GM21825 (cell line): Measurements from ENCODE around the gene STC2.
A peak's percentile ranks its signal among the peaks of the same experiment; 100 is the strongest.

ENCODE experiments used
- ATAC-seq: cut with Tn5 transposase; IDR thresholded peaks from one replicate; pipeline ENCODE4 v1.9.1; 2021; ENCODE audit warnings: mild to moderate bottlenecking, moderate library complexity; ENCODE audit not compliant: unreplicated experiment

The STC2 gene

GRCh38 chr5:173329491-173330337, 1.5 kb upstream of the STC2 start:
- ATAC-seq = peak; percentile 42

DNA sequence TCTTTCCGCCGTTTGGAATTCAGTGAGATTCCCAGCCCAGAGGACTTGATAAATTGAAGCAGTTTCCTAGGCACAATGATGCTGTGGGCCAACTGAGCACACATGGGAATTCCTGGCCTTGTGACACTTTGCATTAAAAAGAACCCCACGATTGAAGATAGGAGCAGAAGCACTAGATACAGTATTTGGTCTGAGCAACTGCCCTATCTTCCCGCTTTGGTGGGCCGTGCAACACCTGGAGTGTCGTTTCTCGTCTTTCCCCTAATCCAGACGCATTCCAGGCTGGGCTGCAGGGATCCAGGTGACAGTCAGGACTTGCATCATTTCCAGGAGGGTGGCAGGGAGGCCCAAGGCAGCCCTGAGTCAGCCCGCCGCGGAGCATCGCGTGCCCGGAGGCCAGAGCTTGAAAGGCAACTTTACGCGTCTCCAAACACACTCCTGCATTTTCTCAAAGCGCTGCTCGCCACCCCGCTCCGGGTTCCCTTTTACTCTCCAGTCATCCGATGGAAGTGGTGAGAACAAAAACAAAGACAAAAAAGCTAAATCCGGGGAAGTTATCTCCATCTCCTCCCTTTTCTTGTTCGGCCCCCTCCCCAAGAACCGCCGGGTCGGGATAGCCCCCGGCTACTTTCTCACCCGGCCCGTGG, 753 bp upstream of the STC2 start:
- no peak for ATAC-seq

DNA sequence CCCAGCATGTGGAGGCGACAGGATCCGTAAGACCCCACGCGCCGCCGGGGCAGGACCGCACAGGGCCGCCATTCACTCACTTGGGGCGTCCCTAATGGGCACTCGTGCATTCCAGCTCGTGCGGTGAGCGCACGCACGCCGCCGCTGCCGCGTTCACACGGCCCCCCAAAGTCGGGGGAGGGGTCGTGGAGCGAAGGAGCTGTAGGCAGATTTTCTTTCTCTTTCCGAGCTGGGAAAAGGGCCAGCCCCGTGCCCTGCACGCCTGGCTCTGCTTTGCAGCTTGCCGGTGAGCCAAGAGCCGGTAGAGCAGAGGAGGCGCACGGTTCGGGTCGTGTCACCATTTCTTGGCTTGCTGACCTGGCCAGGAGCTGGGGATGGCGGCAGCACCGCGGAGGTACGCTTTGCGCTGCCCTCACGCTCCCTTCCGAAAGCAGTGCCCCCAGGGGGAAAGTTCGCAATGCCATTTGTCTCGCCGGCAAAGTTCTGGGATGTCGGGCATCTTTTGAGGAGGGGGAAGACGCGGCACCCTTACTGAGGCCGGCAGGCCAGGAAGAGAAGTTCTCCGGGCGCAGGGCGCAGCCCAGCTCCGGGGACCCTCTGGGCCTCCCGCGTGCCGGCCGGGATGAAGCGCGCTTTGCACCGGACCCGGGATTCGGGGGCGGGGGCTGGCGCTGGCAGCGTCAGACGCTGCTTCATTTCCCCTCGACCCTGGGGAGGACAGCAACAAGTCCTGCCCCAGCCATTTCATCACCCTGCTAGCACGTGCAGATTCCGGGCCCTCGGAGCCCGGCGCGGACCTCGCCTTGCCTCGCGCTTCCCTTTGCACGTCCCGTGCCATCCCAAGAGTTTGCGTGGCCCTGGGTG, 898 bp downstream of the STC2 start:
- no peak for ATAC-seq

DNA sequence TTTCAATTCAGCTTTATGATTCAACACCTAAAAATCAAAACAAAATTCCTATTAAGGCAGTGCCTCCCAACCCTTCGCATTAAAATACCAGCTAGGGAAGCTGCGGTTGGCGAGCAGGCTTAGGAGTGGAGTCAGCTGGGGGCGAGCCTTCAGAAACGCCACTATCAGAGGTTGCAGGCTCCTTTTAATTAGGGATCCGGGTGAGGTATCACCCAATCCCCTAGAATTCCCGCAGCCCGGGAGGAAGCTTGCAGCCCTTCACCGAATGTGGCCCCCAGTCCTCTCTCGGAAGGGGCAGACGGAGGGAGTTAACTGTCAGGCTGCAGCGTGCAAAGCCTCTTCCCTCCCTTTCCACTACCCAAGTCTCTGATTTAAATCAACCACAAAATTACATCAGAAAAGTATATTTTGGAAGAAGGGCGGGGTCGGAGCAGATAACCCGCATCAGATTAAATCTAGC, 1.7 kb downstream of the STC2 start:
- ATAC-seq = no peak

- no peak for ATAC-seq
Measured at GRCh38 chr5:173325091-173325698, 3.0 kb downstream of the STC2 start.

GRCh38 chr5:173324115-173325001, 3.9 kb downstream of the STC2 start:
- no peak for ATAC-seq

GRCh38 chr5:173323799-173324114, 4.5 kb downstream of the STC2 start:
- ATAC-seq = no peak

DNA sequence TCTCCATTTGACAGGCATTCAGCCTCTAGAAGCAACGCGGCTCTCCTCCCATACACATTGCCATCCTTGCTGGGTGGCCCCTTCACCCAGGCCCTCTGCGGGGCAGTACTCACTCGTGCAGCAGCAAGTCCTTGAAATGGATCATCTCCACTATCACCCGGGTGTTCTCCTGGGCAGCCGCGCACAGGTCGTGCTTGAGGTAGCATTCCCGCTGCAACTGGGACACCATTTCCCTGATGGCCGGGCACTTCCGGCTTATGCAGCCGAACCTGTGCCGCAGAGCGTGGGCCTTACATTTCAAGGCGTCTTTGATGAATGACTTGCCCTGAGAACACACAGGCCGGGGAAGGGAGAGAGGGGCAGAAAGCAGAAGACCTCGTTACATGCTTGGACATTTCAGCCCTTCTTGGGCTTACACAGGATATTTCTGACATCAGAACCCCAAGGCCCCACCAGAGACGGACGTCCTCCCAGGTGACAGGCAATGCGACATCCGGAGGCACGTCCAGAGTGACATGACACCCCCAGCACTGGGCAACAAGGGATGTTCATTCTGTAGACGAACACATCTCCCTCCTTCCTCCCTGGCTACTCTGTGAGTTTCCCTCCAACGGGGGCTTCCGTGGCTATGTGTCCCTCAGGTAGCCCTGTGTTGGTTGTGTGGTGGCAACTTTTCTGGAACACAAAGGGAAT, 5.0 kb downstream of the STC2 start:
- no peak for ATAC-seq

GRCh38 chr5:173321886-173322285, 6.3 kb downstream of the STC2 start:
- no peak for ATAC-seq

- ATAC-seq = no peak
Measured at GRCh38 chr5:173320259-173320658, 8.0 kb downstream of the STC2 start.

- ATAC-seq = no peak
Measured at GRCh38 chr5:173319646-173320045, 8.6 kb downstream of the STC2 start.

DNA sequence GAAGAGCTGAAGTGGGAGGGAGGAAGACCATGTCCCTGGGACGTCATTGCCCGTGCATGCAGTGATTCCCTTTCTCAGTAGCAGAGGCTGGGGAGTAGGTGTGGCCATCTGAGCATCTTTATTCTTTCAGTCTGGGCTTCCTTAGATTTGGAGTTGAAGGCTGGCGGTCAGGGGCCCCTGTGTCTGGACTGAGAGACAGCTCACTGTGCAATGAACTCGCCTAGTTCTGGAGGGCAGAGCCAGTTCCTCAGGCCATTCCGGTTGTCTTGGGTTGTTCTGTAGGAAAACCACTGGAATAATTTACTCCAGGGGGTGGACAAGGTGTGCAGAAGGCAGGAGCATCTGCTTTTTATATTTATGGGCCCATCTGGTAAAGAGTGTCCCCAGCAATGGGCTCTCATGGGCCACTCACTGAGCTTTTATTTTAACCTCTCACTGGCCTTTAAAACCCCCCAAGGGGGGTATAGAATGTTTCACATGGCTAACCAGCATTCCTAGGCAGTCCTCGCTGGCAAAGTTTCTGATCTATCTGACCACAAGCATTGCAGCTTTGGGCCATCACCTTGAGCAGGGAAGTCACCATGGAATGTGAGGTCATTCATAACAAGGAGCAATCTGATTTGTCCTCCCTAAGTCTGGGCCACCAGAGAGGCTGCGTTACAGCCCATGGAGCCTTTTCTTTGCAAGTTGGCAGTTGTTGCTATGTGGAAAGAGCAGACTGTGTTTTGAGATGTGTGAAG, 9.2 kb downstream of the STC2 start:
- ATAC-seq = no peak

GRCh38 chr5:173318330-173318729, 9.9 kb downstream of the STC2 start:
- no peak for ATAC-seq

GRCh38 chr5:173317852-173318251, 10.4 kb downstream of the STC2 start:
- no peak for ATAC-seq

DNA sequence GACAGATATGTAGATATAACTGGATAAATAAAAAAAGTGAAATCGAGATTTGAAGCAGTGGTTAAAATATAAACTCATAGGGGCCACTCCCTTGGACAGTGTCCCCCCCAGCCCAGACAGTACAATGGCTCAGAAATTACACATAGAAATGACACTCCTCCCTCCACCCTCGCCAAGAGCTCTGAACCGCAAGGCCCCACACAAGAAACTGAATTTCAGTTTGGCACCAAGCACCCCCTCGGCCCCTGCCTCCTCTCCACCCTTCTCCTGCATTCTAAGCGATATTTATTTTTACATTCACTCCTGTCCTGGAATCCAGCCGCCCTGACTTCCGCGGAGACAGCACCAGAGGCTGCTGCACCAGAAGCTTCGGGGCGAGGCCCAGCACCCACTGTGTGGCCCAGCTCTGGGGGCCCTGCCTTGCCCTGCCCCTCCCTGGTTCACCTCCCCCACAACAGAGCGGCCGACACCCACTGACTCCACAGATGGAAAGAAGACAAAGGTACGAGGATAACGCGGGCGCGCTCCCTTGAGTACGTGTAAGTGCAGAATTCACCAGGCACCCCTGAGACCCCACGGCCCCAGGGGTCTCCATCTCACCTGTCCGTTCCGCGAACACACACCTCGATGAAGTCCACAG, 11.0 kb downstream of the STC2 start:
- no peak for ATAC-seq

DNA sequence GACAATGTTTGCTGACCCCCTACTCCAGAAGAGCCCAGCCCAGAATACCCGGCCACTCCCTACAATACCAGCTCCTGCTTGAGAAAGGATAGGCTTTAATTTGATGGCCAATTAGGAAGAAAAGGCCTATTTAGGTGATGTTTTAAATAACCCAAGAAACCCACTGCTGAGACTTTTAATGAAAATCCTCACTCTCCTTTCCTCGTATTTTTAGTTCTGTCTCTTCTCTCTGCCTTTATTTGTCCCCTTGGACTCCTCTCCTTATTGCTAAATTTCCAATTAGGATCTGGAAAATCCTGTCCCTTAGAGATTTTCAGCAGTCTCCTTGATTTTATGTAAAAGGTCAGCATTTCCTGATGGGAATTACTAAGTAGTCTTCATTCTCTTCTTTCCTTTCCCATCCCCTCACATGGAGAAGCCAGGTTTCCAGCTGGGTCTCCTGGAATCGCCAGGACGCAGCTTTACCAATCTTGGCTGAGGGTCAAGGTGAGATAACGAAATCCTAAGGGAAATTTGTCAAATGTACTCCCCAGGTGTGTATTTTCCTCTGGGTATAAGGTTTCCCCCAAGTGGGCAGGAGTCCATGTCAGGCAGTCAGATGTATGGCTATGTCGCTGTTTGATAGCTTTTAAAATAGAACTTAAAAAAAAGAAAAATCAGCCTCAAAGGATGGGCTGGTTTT, 11.7 kb downstream of the STC2 start:
- no peak for ATAC-seq

- no peak for ATAC-seq
Measured at GRCh38 chr5:173315495-173316338, 12.5 kb downstream of the STC2 start.
